ENCODE results near the gene GALNT1. TPM values are rescaled to one million over a fixed set of nuclear protein-coding genes. Genes with fewer than 3 reads are reported as not detected.

GALNT1 gene
- total and polyA plus RNA-seq, 8 donors = 11.2 to 83.9 (median 13.8) TPM

DNA sequence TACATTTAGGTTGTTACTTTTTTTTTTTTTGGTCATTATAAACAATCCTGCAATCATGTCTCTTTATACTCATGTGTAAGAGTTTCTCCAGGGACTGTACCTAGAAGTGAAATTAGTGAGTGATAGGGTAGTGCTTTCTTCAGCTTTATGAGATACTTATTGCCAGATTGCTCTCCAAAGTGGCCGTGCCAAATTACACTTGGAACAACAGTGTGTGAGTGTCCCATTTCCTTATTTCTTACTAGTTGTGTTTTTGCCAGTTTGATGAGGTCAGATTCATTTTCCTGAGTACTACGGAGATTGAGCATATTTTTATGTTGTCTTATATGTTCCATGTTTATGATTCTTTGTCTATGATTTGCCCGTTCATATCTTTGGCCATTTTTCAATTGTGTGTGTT lies 39.2 kb downstream of the GALNT1 start:
- Histone ChIP-seq H3K4me3 (no peak overlapping the region), H3K4me1 (peaks cover 11 to 45% (median 24%) of the 10 kb centered on the region in 4 donors), H3K9me3 (no peaks in the 10 kb centered on the region), H3K27ac (no peak overlapping the region), H3K36me3 (no peaks in the 10 kb centered on the region), H3K27me3 (no peaks in the 10 kb centered on the region)
- intact Hi-C loops (cut with DNase I; ENCODE audit: low total_unique reads) = no loop called here
- TF ChIP-seq EP300 (IDR thresholded peaks at IDR 0.05) (no peak), POLR2AphosphoS5 (IDR thresholded peaks at IDR 0.05) (no peak), POLR2A (IDR thresholded peaks at IDR 0.05) (no peak), CTCF (IDR thresholded peaks at IDR 0.05) (no peak)
- 56 to 85% (median 77%) methylated on average over 3 of the region's 3 CpGs for WGBS, 5 donors
- no peak for DNase-seq

- DNase-seq = no peak
- Histone ChIP-seq H3K4me3 (no peak overlapping the region), H3K27ac (no peak overlapping the region), H3K27me3 (no peaks in the 10 kb centered on the region), H3K9me3 (peaks cover 0 to 14% (median 9%) of the 10 kb centered on the region in 4 donors), H3K4me1 (peaks cover 0 to 21% (median 15%) of the 10 kb centered on the region in 4 donors), H3K36me3 (peaks cover 0 to 11% (median 3%) of the 10 kb centered on the region in 4 donors)
- TF ChIP-seq CTCF (IDR thresholded peaks at IDR 0.05) (no peak), EP300 (IDR thresholded peaks at IDR 0.05) (no peak), POLR2A (IDR thresholded peaks at IDR 0.05) (no peak), POLR2AphosphoS5 (IDR thresholded peaks at IDR 0.05) (no peak)
- intact Hi-C loops (cut with DNase I; ENCODE audit: low total_unique reads) = no loop called here
Measured at GRCh38 chr18:35623255-35623654, 41.7 kb downstream of the GALNT1 start.

- no peak for TF ChIP-seq CTCF (IDR thresholded peaks at IDR 0.05)
- no peak for TF ChIP-seq EP300 (IDR thresholded peaks at IDR 0.05)
- no peak for TF ChIP-seq POLR2AphosphoS5 (IDR thresholded peaks at IDR 0.05)
- TF ChIP-seq POLR2A (IDR thresholded peaks at IDR 0.05) = no peak
- H3K4me1 ChIP-seq = peaks cover 0 to 12% (median 7%) of the 10 kb centered on the region in 4 donors
- DNase-seq = peak in 1 of 2 donors; percentile 7
- H3K9me3 ChIP-seq = peaks cover 0 to 16% (median 9%) of the 10 kb centered on the region in 4 donors
- no peak overlapping the region for H3K4me3 ChIP-seq
- no peaks in the 10 kb centered on the region for H3K27me3 ChIP-seq
- 88 to 97% (median 90%) methylated on average over 1 of the region's 1 CpG for WGBS, 5 donors
- H3K27ac ChIP-seq = no peak overlapping the region
- H3K36me3 ChIP-seq = peaks cover 0 to 12% (median 5%) of the 10 kb centered on the region in 4 donors
- intact Hi-C loops (cut with DNase I; ENCODE audit: low total_unique reads) = no loop called here
Measured at GRCh38 chr18:35624146-35624545, 42.6 kb downstream of the GALNT1 start.

DNA sequence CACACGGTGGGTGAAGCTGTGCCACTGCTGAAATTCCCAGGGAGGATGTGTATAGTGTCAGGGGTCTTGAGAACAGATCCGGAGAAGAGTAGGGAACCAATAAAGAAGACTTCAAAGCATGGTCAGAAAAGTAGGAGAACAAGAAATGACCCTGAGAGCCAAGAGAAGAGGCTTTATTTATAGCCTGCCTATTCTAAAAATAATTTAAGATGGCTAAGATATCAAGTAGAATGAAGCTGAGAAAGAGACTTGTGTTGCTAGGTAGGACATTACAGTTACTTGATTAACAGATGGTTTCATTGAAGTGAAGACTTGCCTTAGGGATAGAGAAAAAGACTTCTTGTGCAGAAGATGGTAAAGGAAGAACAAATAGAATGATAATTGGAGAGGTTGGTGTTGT lies 43.7 kb downstream of the GALNT1 start:
- no peak overlapping the region for H3K4me3 ChIP-seq
- H3K27me3 ChIP-seq = no peaks in the 10 kb centered on the region
- 92 to 100% (median 98%) methylated on average over 2 of the region's 2 CpGs for WGBS, 5 donors
- intact Hi-C loops (cut with DNase I; ENCODE audit: low total_unique reads) = no loop called here
- no peak for DNase-seq
- peaks cover 0 to 16% (median 9%) of the 10 kb centered on the region in 4 donors for H3K9me3 ChIP-seq
- H3K4me1 ChIP-seq = peaks cover 0 to 1% (median 0%) of the 10 kb centered on the region in 4 donors
- TF ChIP-seq POLR2A (IDR thresholded peaks at IDR 0.05) = no peak
- no peak for TF ChIP-seq POLR2AphosphoS5 (IDR thresholded peaks at IDR 0.05)
- no peak for TF ChIP-seq EP300 (IDR thresholded peaks at IDR 0.05)
- TF ChIP-seq CTCF (IDR thresholded peaks at IDR 0.05) = no peak
- H3K36me3 ChIP-seq = peaks cover 0 to 12% (median 5%) of the 10 kb centered on the region in 4 donors
- no peak overlapping the region for H3K27ac ChIP-seq

Measured in stomach (tissue), 9 donors.